Brain microvascular endothelial cell (primary cell): Measurements from ENCODE around the gene TEX101.

Experiments
- DNase-seq: peaks from one replicate; pipeline ENCODE4 v3.0.0-alpha.2; 2020
- H3K27ac ChIP-seq: fragments of 250-450 bp; sonication (Bioruptor Pico); 2 replicates; pipeline ENCODE4 v1.5.1; 2020; ENCODE audit warnings: mild to moderate bottlenecking, moderate library complexity
- H3K27me3 ChIP-seq: fragments of 250-450 bp; sonication (Bioruptor Pico); replicated peaks from 2 replicates; pipeline ENCODE4 v1.5.1; 2020; ENCODE audit warnings: mild to moderate bottlenecking
- H3K36me3 ChIP-seq: fragments of 250-450 bp; sonication (Bioruptor Pico); replicated peaks from 2 replicates; pipeline ENCODE4 v1.5.1; 2020; ENCODE audit warnings: mild to moderate bottlenecking
- H3K4me3 ChIP-seq: 2 replicates; pipeline ENCODE4 v1.5.1; 2011; ENCODE audit warnings: low read depth, mild to moderate bottlenecking, control low read depth, low read length, moderate library complexity
- CTCF ChIP-seq: IDR thresholded peaks from 2 replicates; pipeline ENCODE4 v1.5.1; 2011; ENCODE audit warnings: low read depth, mild to moderate bottlenecking, moderate library complexity, low read length, control low read depth, inconsistent platforms; ENCODE audit errors: missing control alignments
- in situ Hi-C: cut with HindIII; loops from 2 replicates; pipeline ENCODE4 v1.10.0; 2017; ENCODE audit warnings: low sequenced_read_pairs, low pct_ligation_motif_present

The TEX101 gene

GRCh38 chr19:43407416-43408005 lies 7.2 kb upstream of the TEX101 start:
- H3K27ac ChIP-seq, result no peak overlapping the region
- H3K27me3 ChIP-seq, result no peaks in the 10 kb centered on the region
- in situ Hi-C loops, result no loop called here
- no peaks in the 10 kb centered on the region for H3K36me3 ChIP-seq
- no peak for DNase-seq
- no peak overlapping the region for H3K4me3 ChIP-seq
- TF ChIP-seq CTCF, result no peak

- TF ChIP-seq CTCF, result no peak
- Histone ChIP-seq H3K27ac (no peak overlapping the region), H3K36me3 (no peaks in the 10 kb centered on the region), H3K4me3 (no peak overlapping the region), H3K27me3 (no peaks in the 10 kb centered on the region)
- in situ Hi-C loops, result no loop called here
- no peak for DNase-seq
Observed at GRCh38 chr19:43408043-43408442, 6.6 kb upstream of the TEX101 start.

DNA sequence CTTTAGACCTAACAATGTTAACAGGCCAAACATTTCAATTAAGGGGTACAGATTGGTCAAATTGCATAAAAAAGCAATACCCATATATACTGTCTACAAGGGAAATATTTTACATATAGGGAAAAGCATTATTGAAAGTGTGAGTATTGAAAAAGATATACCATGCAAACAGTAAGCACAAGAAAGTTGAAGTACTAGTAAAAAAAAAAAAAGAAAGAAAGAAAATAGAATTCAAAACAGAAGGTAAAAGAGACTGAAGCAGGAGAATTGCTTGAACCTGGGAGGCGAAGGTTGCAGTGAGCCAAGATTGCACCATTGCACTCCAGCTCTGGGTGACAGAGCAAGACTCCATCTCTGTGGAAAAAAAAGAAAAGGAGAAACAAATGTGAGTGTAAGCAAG lies 5.3 kb upstream of the TEX101 start:
- in situ Hi-C loops, result no loop called here
- no peak for TF ChIP-seq CTCF

DNA sequence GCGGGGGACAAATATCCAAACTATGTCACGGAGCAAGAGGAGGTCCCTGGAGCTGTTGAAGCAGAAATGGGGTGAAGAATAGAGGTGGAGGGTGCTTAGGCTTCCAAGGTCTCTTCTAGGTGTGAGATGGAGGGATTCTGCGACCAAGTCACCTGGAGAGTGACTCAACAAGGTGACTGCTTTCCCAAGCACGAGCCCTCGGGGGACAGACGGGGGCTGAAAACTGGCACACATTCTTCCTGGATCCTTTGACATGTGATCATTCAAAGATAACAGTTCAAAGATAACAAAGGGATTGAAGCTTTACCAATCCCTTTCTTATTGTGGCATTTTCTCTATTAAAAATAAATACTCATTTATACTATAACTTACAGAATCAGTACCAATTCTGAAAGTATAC lies 2.2 kb upstream of the TEX101 start:
- TF ChIP-seq CTCF, result no peak
- DNase-seq, result no peak
- in situ Hi-C loops, result no loop called here
- Histone ChIP-seq H3K27ac (no peak overlapping the region), H3K4me3 (no peak overlapping the region), H3K27me3 (no peaks in the 10 kb centered on the region), H3K36me3 (no peaks in the 10 kb centered on the region)

More for the DNA sequence above, 5.3 kb upstream of the TEX101 start:
- no peak for DNase-seq
- Histone ChIP-seq H3K36me3 (no peaks in the 10 kb centered on the region), H3K27ac (no peak overlapping the region), H3K27me3 (no peaks in the 10 kb centered on the region), H3K4me3 (no peak overlapping the region)

- in situ Hi-C loops, result no loop called here
- no peak for DNase-seq
- H3K4me3 ChIP-seq, result no peak overlapping the region
Observed at GRCh38 chr19:43416951-43417623, 2.4 kb downstream of the TEX101 start.

More at GRCh38 chr19:43416951-43417623, 2.4 kb downstream of the TEX101 start:
- Histone ChIP-seq H3K27ac (no peak overlapping the region), H3K36me3 (no peaks in the 10 kb centered on the region), H3K27me3 (no peaks in the 10 kb centered on the region)
- no peak for TF ChIP-seq CTCF
